Astrocyte (in vitro differentiated cells and primary cell): Measurements from ENCODE around the gene PRKAG2.

Source experiments
- EZH2 ChIP-seq: IDR thresholded peaks from 2 replicates; pipeline ENCODE4 v1.6.1; 2012; ENCODE audit warnings: mild to moderate bottlenecking, low read length, inconsistent platforms; ENCODE audit not compliant: insufficient read depth
- TF ChIP-seq, protein P1 (sequence below): IDR thresholded peaks from 2 replicates; pipeline ENCODE4 v1.5.1; 2011; ENCODE audit warnings: low read depth, mild to moderate bottlenecking, inconsistent platforms, low read length, moderate library complexity; ENCODE audit not compliant: insufficient read depth

GRCh38 chr7:151630358-151630757 is 246.6 kb downstream of the PRKAG2 start:
- TF ChIP-seq, protein P1, sequence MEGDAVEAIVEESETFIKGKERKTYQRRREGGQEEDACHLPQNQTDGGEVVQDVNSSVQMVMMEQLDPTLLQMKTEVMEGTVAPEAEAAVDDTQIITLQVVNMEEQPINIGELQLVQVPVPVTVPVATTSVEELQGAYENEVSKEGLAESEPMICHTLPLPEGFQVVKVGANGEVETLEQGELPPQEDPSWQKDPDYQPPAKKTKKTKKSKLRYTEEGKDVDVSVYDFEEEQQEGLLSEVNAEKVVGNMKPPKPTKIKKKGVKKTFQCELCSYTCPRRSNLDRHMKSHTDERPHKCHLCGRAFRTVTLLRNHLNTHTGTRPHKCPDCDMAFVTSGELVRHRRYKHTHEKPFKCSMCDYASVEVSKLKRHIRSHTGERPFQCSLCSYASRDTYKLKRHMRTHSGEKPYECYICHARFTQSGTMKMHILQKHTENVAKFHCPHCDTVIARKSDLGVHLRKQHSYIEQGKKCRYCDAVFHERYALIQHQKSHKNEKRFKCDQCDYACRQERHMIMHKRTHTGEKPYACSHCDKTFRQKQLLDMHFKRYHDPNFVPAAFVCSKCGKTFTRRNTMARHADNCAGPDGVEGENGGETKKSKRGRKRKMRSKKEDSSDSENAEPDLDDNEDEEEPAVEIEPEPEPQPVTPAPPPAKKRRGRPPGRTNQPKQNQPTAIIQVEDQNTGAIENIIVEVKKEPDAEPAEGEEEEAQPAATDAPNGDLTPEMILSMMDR, result no peak
- no peak for TF ChIP-seq EZH2
